Heart right ventricle (tissue), 16 donors: ENCODE results near the gene NTNG2. TPM values are rescaled to one million over a fixed set of nuclear protein-coding genes. Genes with fewer than 3 reads are reported as not detected.

Source experiments
- ATAC-seq, 8 donors: fragments of 200-7000 bp; cut with Tn5 transposase; one replicate each; pipeline ENCODE4 v1.9.1; 2020; ENCODE audit warnings: mild to moderate bottlenecking in 8 of 8, moderate library complexity in 8 of 8, moderate number of reproducible peaks in 1 of 8
- DNase-seq, 2 donors: peaks; one replicate each; pipeline ENCODE4 v3.0.0-alpha.2; 2020
- H3K27ac ChIP-seq, 10 donors: fragments of 200-600 bp; sonication (generic) in 2 of 10; one replicate each; pipeline versions ENCODE4 v1.5.0 to v1.8.0; 2020 to 2022; ENCODE audit warnings: mild to moderate bottlenecking in 3 of 10
- H3K27me3 ChIP-seq, 7 donors: fragments of 200-600 bp; one replicate each; pipeline ENCODE4 v1.8.0; 2021 to 2022; ENCODE audit warnings: mild to moderate bottlenecking in 2 of 7
- H3K36me3 ChIP-seq, 9 donors: fragments of 200-600 bp; sonication (generic) in 1 of 9; one replicate each; pipeline versions ENCODE4 v1.5.0 to v1.8.0; 2020 to 2022; ENCODE audit warnings: mild to moderate bottlenecking in 2 of 9
- H3K4me1 ChIP-seq, 9 donors: fragments of 200-600 bp; sonication (generic) in 1 of 9; one replicate each; pipeline versions ENCODE4 v1.5.0 to v1.8.0; 2020 to 2022; ENCODE audit warnings: mild to moderate bottlenecking in 4 of 9
- H3K4me3 ChIP-seq, 10 donors: fragments of 200-600 bp; sonication (generic) in 2 of 10; one replicate each; pipeline versions ENCODE4 v1.5.0 to v1.8.0; 2020 to 2022; ENCODE audit warnings: mild to moderate bottlenecking in 7 of 10, moderate library complexity in 2 of 10
- H3K9me3 ChIP-seq, 11 donors: fragments of 200-600 bp in 10 of 11; sonication (generic) in 2 of 11; one replicate each; pipeline versions ENCODE4 v1.5.0 to v1.8.0; 2013 to 2022; ENCODE audit warnings: mild to moderate bottlenecking in 2 of 11, control low read depth in 1 of 11, moderate library complexity in 1 of 11
- WGBS, 2 donors: extraction: QIAGEN DNeasy Blood & Tissue Kit; methylation state at CpG; one replicate each; pipeline ENCODE4 v1.1.7; 2013; ENCODE audit warnings: inconsistent platforms in 1 of 2; 5-methylcytosine and 5-hydroxymethylcytosine counted together
- intact Hi-C, 10 donors: fragments of 100-400 bp; cut with DNase I; formaldehyde crosslinking; loops; one replicate each; pipeline versions ENCODE4 v1.11.1 to v1.14.2; 2022
- polyA plus RNA-seq, 2 donors: library from polyadenylated mRNA; stranded (reverse); fragments of 200-250 nt; gene quantifications; one replicate each; pipeline ENCODE4 v1.2.3, GENCODE V29; 2013
- total RNA-seq, 10 donors: library from RNA; stranded (reverse); fragmentation: NEBNext Ultra II Directional in 3 of 10; extraction: Animal tissue kit (Norgen Biotek cat#: 25700) in 3 of 10; gene quantifications; one replicate each; pipeline versions ENCODE4 v1.2.1 to v1.2.4, GENCODE V29; 2021 to 2023
- TF ChIP-seq, protein P1 (sequence below), 9 donors: fragments of 200-600 bp; sonication (generic) in 2 of 9; IDR thresholded peaks; one replicate each; pipeline versions ENCODE4 v1.5.0 to v1.8.0; 2021 to 2022; ENCODE audit warnings: antibody characterized with exemption in 9 of 9, mild to moderate bottlenecking in 5 of 9, moderate library complexity in 1 of 9
- donor health status: Arrhythmogenic right ventricular cardiomyopathy.
- donor health status: ischemic (EF 13 %, LVEDD 7.1; RV severe dilation, severe dysfunction).
- donor health status: healthy with polysubstance abuse.
- donor health status: DM: no; HTN: yes; CAD: no.
- donor health status: DM: no; HTN: no; CAD: no.
- donor health status: ischemic (EF 25% LVEDD 6.9; RV normal size, moderate dysfunction).
- donor health status: ischemic (EF 25% LVEDD 5.7; RV mildly dilated, moderate dysfunction).
- donor health status: healthy.
- donor health status: DM: yes; HTN: yes; CAD: no.
- donor health status: Ischemic cardiomyopathy.
- donor health status: ischemic (EF 35%, LVEDD 5.7; RV mildly dilated, moderate dysfunction).
- donor health status: nonischemic (EF 11% LVEDD 7.7; RV severe dilation, severe dysfunction).
- donor health status: DM: yes; HTN: yes; CAD: no.
- donor health status: PGD.
- donor health status: ischemic (EF 29% LVEDD 5.4; RV normal size, mild dysfunction).
- donor health status: nonischemic (EF 23%, LVEDD 6.1; RV moderate dilation, normal function).

Gene NTNG2
- total and polyA plus RNA-seq, 12 donors, result 0.29 to 7.6 (median 2.9) TPM

DNA sequence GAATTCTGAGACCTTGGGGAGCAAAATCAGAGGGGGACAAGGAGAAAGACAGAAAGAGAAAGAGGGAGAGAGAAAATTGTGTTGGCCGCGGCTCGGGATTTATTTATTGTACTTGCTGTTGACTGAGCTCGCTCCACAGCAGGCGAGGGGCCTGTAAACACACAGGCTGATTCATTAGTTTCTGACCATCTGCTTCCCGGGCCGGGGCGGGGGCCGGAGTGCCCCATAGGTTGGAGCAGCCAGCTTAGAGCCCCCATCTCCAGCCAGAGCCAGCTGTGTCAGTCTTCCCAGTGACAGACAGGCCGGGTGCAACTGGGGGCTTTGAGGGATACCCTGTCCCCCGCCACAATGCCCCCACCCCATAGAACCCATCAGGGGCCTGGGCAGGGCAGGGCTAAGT, 30.9 kb downstream of the NTNG2 start:
- Histone ChIP-seq H3K4me3 (no peak overlapping the region), H3K27ac (no peak overlapping the region), H3K36me3 (no peaks in the 10 kb centered on the region), H3K9me3 (no peaks in the 10 kb centered on the region), H3K27me3 (peaks cover 0 to 18% (median 8%) of the 10 kb centered on the region in 7 donors), H3K4me1 (no peaks in the 10 kb centered on the region)
- 68 to 79% methylated on average over 11 of the region's 11 CpGs for WGBS, 2 donors
- intact Hi-C loops, result no loop called here
- DNase-seq (no peak), ATAC-seq (no peak)
- TF ChIP-seq, protein P1, sequence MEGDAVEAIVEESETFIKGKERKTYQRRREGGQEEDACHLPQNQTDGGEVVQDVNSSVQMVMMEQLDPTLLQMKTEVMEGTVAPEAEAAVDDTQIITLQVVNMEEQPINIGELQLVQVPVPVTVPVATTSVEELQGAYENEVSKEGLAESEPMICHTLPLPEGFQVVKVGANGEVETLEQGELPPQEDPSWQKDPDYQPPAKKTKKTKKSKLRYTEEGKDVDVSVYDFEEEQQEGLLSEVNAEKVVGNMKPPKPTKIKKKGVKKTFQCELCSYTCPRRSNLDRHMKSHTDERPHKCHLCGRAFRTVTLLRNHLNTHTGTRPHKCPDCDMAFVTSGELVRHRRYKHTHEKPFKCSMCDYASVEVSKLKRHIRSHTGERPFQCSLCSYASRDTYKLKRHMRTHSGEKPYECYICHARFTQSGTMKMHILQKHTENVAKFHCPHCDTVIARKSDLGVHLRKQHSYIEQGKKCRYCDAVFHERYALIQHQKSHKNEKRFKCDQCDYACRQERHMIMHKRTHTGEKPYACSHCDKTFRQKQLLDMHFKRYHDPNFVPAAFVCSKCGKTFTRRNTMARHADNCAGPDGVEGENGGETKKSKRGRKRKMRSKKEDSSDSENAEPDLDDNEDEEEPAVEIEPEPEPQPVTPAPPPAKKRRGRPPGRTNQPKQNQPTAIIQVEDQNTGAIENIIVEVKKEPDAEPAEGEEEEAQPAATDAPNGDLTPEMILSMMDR (IDR thresholded peaks at IDR 0.05), result no peak

DNA sequence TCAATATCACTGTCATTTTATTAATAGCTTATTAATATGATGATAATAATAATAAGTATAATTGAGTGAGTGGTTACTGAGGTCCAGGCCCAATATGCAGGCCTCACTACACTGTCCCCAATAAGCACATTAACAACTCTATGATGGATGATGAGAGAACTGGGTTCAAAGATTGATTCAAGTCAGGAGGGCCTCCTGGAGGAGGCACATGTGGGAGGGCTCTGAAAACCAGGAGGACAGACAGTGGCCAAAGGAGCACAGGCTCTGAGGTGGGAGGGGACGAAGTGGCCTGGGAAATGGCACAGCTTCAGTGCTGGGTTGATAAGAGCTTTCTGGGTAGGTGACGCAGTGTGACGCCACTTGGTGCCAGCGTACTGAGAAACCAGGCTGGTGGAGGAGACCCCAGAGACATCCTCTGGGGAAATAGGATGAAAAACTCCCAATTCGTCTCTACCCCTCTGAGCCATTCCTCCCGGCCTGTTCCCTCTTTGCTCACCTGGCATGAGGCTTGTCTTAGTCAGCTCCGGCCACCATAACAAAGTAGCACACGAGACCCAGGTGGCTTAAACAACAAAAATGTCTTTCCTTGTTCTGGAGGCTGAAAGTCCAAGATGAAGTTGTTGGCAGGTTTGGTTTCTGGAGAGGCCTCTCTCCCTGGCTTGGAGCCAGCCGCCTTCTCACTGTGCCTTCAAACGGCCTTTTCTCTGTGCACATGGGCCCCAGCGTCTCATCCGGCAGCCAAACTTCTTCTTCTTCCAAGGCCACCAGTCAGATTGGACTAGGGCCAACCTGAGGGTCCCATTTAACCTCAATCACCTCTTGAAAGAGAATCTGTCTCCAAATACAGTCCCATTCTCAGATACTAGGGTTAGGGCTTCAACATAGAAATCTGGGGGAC, 31.6 kb downstream of the NTNG2 start:
- Histone ChIP-seq H3K9me3 (no peaks in the 10 kb centered on the region), H3K27ac (no peak overlapping the region), H3K36me3 (no peaks in the 10 kb centered on the region), H3K4me1 (no peaks in the 10 kb centered on the region), H3K27me3 (peaks cover 0 to 10% (median under 1%) of the 10 kb centered on the region in 7 donors), H3K4me3 (no peak overlapping the region)
- intact Hi-C loops, result no loop called here
- TF ChIP-seq, protein P1 (IDR thresholded peaks at IDR 0.05), result no peak
- ATAC-seq, result no peak
- 89 to 90% methylated on average over 12 of the region's 12 CpGs for WGBS, 2 donors
- DNase-seq, result no peak

DNA sequence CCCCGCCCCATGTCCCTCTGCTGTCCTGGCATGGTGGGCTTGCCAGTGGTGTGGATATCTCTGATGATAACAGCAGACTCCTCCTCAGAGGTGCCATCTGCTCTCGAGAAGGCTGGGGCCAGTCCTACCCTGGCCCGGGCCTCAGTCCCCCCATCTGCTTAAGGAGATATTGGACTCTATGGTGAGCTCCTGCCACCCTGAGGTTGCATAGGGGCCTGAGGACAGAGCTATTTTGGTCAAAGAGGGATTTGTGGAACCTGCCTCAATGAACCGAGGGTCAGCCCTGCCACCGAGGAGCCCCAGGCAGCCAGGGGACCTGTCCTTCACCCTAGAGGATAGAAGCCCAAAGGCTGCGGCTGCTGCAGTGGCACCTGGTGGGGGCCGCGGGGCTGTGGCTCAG, 32.6 kb downstream of the NTNG2 start:
- no peaks in the 10 kb centered on the region for H3K9me3 ChIP-seq
- DNase-seq (no peak), ATAC-seq (no peak)
- H3K27ac ChIP-seq, result no peak overlapping the region
- peaks cover 0 to 1% (median 0%) of the 10 kb centered on the region in 7 donors for H3K27me3 ChIP-seq
- H3K4me3 ChIP-seq, result no peak overlapping the region
- TF ChIP-seq, protein P1 (IDR thresholded peaks at IDR 0.05), result no peak
- no peaks in the 10 kb centered on the region for H3K36me3 ChIP-seq
- no peaks in the 10 kb centered on the region for H3K4me1 ChIP-seq
- intact Hi-C loops, result no loop called here
- WGBS, 2 donors, result 77 to 82% methylated on average over 8 of the region's 8 CpGs

DNA sequence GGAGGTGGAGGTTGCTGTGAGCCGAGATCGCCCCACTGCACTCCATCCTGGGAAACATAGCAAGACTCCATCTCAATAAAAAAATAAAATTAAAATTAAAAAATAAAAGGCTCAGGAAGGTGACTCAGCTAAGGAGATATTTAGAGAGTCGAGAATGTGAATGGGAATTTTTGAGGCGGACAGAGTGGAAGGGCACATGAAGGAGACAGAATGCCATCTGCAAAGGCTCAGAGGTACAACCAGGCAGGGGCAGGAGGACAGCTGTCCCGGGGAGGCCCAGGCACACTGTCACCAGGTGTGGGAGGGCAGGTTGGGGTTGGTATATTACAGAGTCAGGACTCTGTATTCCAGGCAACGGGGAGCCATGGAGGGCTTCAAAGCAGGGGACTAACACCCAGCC, 35.5 kb downstream of the NTNG2 start:
- TF ChIP-seq, protein P1 (IDR thresholded peaks at IDR 0.05), result no peak
- Histone ChIP-seq H3K4me3 (no peak overlapping the region), H3K27ac (no peak overlapping the region), H3K9me3 (no peaks in the 10 kb centered on the region), H3K36me3 (no peaks in the 10 kb centered on the region), H3K4me1 (no peaks in the 10 kb centered on the region), H3K27me3 (peaks cover 0 to 7% (median 4%) of the 10 kb centered on the region in 7 donors)
- DNase-seq, result no peak
- no peak for ATAC-seq
- intact Hi-C loops, result no loop called here
- 86 to 91% methylated on average over 6 of the region's 6 CpGs for WGBS, 2 donors
